HG03025 (cell line): Measurements from ENCODE around the gene LPCAT1.
"Not testable (repeated sequence)": the region's sequence is repeated elsewhere in the genome, so short reads cannot be mapped to it uniquely, and the experiment has no call there.

Source experiments
- ATAC-seq: cut with Tn5 transposase; IDR thresholded peaks from one replicate; pipeline ENCODE4 v1.9.1; 2021; ENCODE audit warnings: mild to moderate bottlenecking, moderate library complexity; ENCODE audit not compliant: unreplicated experiment, low FRiP score

LPCAT1 gene

GRCh38 chr5:1471997-1472963 lies 51.5 kb downstream of the LPCAT1 start:
- ATAC-seq: no peak

- no peak for ATAC-seq
Measured at GRCh38 chr5:1471240-1471853, 52.4 kb downstream of the LPCAT1 start.

GRCh38 chr5:1470762-1471211 lies 53.0 kb downstream of the LPCAT1 start:
- no peak for ATAC-seq

GRCh38 chr5:1468629-1469527 lies 54.9 kb downstream of the LPCAT1 start:
- ATAC-seq: no peak

- ATAC-seq: no peak
Measured at GRCh38 chr5:1468247-1468612, 55.5 kb downstream of the LPCAT1 start.

- ATAC-seq: no peak
Measured at GRCh38 chr5:1467341-1468246, 56.2 kb downstream of the LPCAT1 start.

GRCh38 chr5:1466631-1467265 lies 57.0 kb downstream of the LPCAT1 start:
- no peak for ATAC-seq

- ATAC-seq: no peak
Measured at GRCh38 chr5:1465966-1466471, 57.7 kb downstream of the LPCAT1 start.

GRCh38 chr5:1465117-1465516 lies 58.6 kb downstream of the LPCAT1 start:
- ATAC-seq: no peak

GRCh38 chr5:1464511-1464910 lies 59.2 kb downstream of the LPCAT1 start:
- no peak for ATAC-seq

GRCh38 chr5:1464096-1464446 lies 59.7 kb downstream of the LPCAT1 start:
- no peak for ATAC-seq

GRCh38 chr5:1463326-1464095 lies 60.2 kb downstream of the LPCAT1 start:
- ATAC-seq: no peak

GRCh38 chr5:1462358-1462757 lies 61.4 kb downstream of the LPCAT1 start:
- no peak for ATAC-seq

- no peak for ATAC-seq
Measured at GRCh38 chr5:1461396-1461795, 62.4 kb downstream of the LPCAT1 start.

GRCh38 chr5:1460054-1460682 lies 63.6 kb downstream of the LPCAT1 start:
- ATAC-seq: no peak

- not testable (repeated sequence) for ATAC-seq
Measured at GRCh38 chr5:1459435-1459834, 64.3 kb downstream of the LPCAT1 start.

GRCh38 chr5:1456110-1456881 lies 67.5 kb downstream of the LPCAT1 start:
- not testable (repeated sequence) for ATAC-seq
